ENCODE measurements around the gene CCDC187. TPM values are rescaled to one million over a fixed set of nuclear protein-coding genes. Genes with fewer than 3 reads are reported as not detected.

CCDC187 gene
- total RNA-seq, 1 donor from 2014 or later, result not detected

GRCh38 chr9:136225366-136225747 is 78.5 kb downstream of the CCDC187 start:
- no peak overlapping the region for H2AFZ ChIP-seq (replicated peaks)
- Mint-ChIP-seq H3K4me1 (peaks cover 3% of the 10 kb centered on the region), H3K27me3 (ENCODE audit: insufficient read depth, low read depth) (peaks cover 5% of the 10 kb centered on the region), H3K36me3 (peaks cover 6% of the 10 kb centered on the region), H3K27ac (no peak overlapping the region), H3K9me3 (no peaks in the 10 kb centered on the region), H3K4me3 (no peak overlapping the region)
- peaks cover 67% of the 10 kb centered on the region for H4K20me1 ChIP-seq (ENCODE audit: low read depth)
- H3F3A ChIP-seq (ENCODE audit: low read depth), result peaks cover 3% of the 10 kb centered on the region
- no peaks in the 10 kb centered on the region for H3K27me3 ChIP-seq
- peaks cover 23% of the 10 kb centered on the region for H3K79me2 ChIP-seq (ENCODE audit: low read depth)
- DNase-seq (ENCODE audit: low spot score), result no peak
- no peak overlapping the region for H3K27ac ChIP-seq
- H3K9ac ChIP-seq, result no peak overlapping the region
- H3K36me3 ChIP-seq, result no peaks in the 10 kb centered on the region
- H3K4me1 ChIP-seq, result no peaks in the 10 kb centered on the region
- no peaks in the 10 kb centered on the region for H3K9me3 ChIP-seq (ENCODE audit: low read depth)
- H3K4me3 ChIP-seq, result no peak overlapping the region
- no peak overlapping the region for H3K4me2 ChIP-seq
- no peak for TF ChIP-seq EZH2 (IDR thresholded peaks at IDR 0.05)
- no peak for TF ChIP-seq CTCF (IDR thresholded peaks at IDR 0.05)
- no peak for TF ChIP-seq EZH2phosphoT487 (IDR thresholded peaks at IDR 0.05)

- H2AFZ ChIP-seq (replicated peaks), result no peak overlapping the region
- H3K9ac ChIP-seq, result no peak overlapping the region
- peaks cover 3% of the 10 kb centered on the region for H3F3A ChIP-seq (ENCODE audit: low read depth)
- Mint-ChIP-seq H3K4me1 (peaks cover 3% of the 10 kb centered on the region), H3K4me3 (no peak overlapping the region), H3K9me3 (no peaks in the 10 kb centered on the region), H3K27me3 (ENCODE audit: insufficient read depth, low read depth) (peaks cover 5% of the 10 kb centered on the region), H3K27ac (no peak overlapping the region), H3K36me3 (peaks cover 6% of the 10 kb centered on the region)
- TF ChIP-seq EZH2 (IDR thresholded peaks at IDR 0.05) (no peak), CTCF (IDR thresholded peaks at IDR 0.05) (no peak), EZH2phosphoT487 (IDR thresholded peaks at IDR 0.05) (no peak)
- peaks cover 15% of the 10 kb centered on the region for H3K79me2 ChIP-seq (ENCODE audit: low read depth)
- DNase-seq (ENCODE audit: low spot score), result no peak
- peaks cover 58% of the 10 kb centered on the region for H4K20me1 ChIP-seq (ENCODE audit: low read depth)
- H3K27ac ChIP-seq, result no peak overlapping the region
- no peaks in the 10 kb centered on the region for H3K4me1 ChIP-seq
- no peak overlapping the region for H3K4me3 ChIP-seq
- no peaks in the 10 kb centered on the region for H3K27me3 ChIP-seq
- H3K9me3 ChIP-seq (ENCODE audit: low read depth), result no peaks in the 10 kb centered on the region
- H3K36me3 ChIP-seq, result no peaks in the 10 kb centered on the region
- H3K4me2 ChIP-seq, result no peak overlapping the region
Observed at GRCh38 chr9:136223871-136224640, 79.8 kb downstream of the CCDC187 start.

- Mint-ChIP-seq H3K27me3 (ENCODE audit: insufficient read depth, low read depth) (peaks cover 5% of the 10 kb centered on the region), H3K9me3 (no peaks in the 10 kb centered on the region), H3K36me3 (peaks cover 6% of the 10 kb centered on the region), H3K4me1 (peaks cover 3% of the 10 kb centered on the region), H3K27ac (no peak overlapping the region), H3K4me3 (no peak overlapping the region)
- Histone ChIP-seq H3K4me3 (no peak overlapping the region), H3K9me3 (ENCODE audit: low read depth) (no peaks in the 10 kb centered on the region), H3K27me3 (no peaks in the 10 kb centered on the region), H3K4me1 (no peaks in the 10 kb centered on the region), H3K9ac (no peak overlapping the region), H3K4me2 (no peak overlapping the region), H4K20me1 (ENCODE audit: low read depth) (peaks cover 58% of the 10 kb centered on the region), H3F3A (ENCODE audit: low read depth) (peaks cover 3% of the 10 kb centered on the region), H2AFZ (replicated peaks) (no peak overlapping the region), H3K36me3 (no peaks in the 10 kb centered on the region), H3K79me2 (ENCODE audit: low read depth) (peaks cover 11% of the 10 kb centered on the region), H3K27ac (no peak overlapping the region)
- DNase-seq (ENCODE audit: low spot score), result no peak
- TF ChIP-seq EZH2 (IDR thresholded peaks at IDR 0.05) (no peak), EZH2phosphoT487 (IDR thresholded peaks at IDR 0.05) (no peak), CTCF (IDR thresholded peaks at IDR 0.05) (no peak)
Observed at GRCh38 chr9:136222906-136223285, 81.0 kb downstream of the CCDC187 start.
